ENCODE results near the gene CCDC24.
A peak's percentile ranks its signal among the peaks of the same experiment; 100 is the strongest.

The CCDC24 gene

GRCh38 chr1:43991476-43992231, at the start of gene CCDC24:
Gene CCDC24, plus strand, starts transcription at chr1:43991599. Its CDS starts 280 bp downstream, at chr1:43991879.
- Histone ChIP-seq H3K9ac (ENCODE audit: low read length) (peak within 1 kb of the TSS; percentile 57), H3K36me3 (ENCODE audit: control insufficient read depth, insufficient read depth, low read length) (no peaks in the 10 kb centered on the region), H3K4me3 (ENCODE audit: low read length) (peak within 1 kb of the TSS; percentile 56), H3K4me1 (ENCODE audit: control insufficient read depth, insufficient read depth, low read length) (peaks cover 4% of the 10 kb centered on the region), H3K27me3 (ENCODE audit: control insufficient read depth, insufficient read depth, low read length) (no peaks in the 10 kb centered on the region), H3K27ac (ENCODE audit: low read depth, low read length) (peak within 1 kb of the TSS; percentile 38)

- Histone ChIP-seq H3K27ac (ENCODE audit: low read depth, low read length) (no peak overlapping the region), H3K9ac (ENCODE audit: low read length) (no peak overlapping the region), H3K4me3 (ENCODE audit: low read length) (no peak overlapping the region), H3K36me3 (ENCODE audit: control insufficient read depth, insufficient read depth, low read length) (peaks cover 4% of the 10 kb centered on the region), H3K4me1 (ENCODE audit: control insufficient read depth, insufficient read depth, low read length) (peaks cover 11% of the 10 kb centered on the region), H3K27me3 (ENCODE audit: control insufficient read depth, insufficient read depth, low read length) (no peaks in the 10 kb centered on the region)
Observed at GRCh38 chr1:43942411-43942810, 49.0 kb upstream of the CCDC24 start.

- Histone ChIP-seq H3K9ac (ENCODE audit: low read length) (no peak overlapping the region), H3K27ac (ENCODE audit: low read depth, low read length) (no peak overlapping the region), H3K4me3 (ENCODE audit: low read length) (no peak overlapping the region), H3K4me1 (ENCODE audit: control insufficient read depth, insufficient read depth, low read length) (peaks cover 23% of the 10 kb centered on the region), H3K27me3 (ENCODE audit: control insufficient read depth, insufficient read depth, low read length) (no peaks in the 10 kb centered on the region), H3K36me3 (ENCODE audit: control insufficient read depth, insufficient read depth, low read length) (peaks cover 5% of the 10 kb centered on the region)
Observed at GRCh38 chr1:43944860-43945259, 46.5 kb upstream of the CCDC24 start.

GRCh38 chr1:43945674-43946235, 45.6 kb upstream of the CCDC24 start:
- H3K4me1 ChIP-seq (ENCODE audit: control insufficient read depth, insufficient read depth, low read length) = peaks cover 23% of the 10 kb centered on the region
- peak overlapping the region; percentile 80 for H3K9ac ChIP-seq (ENCODE audit: low read length)
- H3K27ac ChIP-seq (ENCODE audit: low read depth, low read length) = peak overlapping the region; percentile 99

GRCh38 chr1:43946236-43947060, 45.0 kb upstream of the CCDC24 start, which contains the start of gene IPO13:
Gene IPO13, plus strand, starts transcription at chr1:43946950. Its CDS starts 651 bp downstream, at chr1:43947601.
- Histone ChIP-seq H3K9ac (ENCODE audit: low read length) (peak within 1 kb of the TSS; percentile 94), H3K4me1 (ENCODE audit: control insufficient read depth, insufficient read depth, low read length) (peaks cover 23% of the 10 kb centered on the region), H3K27me3 (ENCODE audit: control insufficient read depth, insufficient read depth, low read length) (no peaks in the 10 kb centered on the region), H3K27ac (ENCODE audit: low read depth, low read length) (peak within 1 kb of the TSS; percentile 99), H3K36me3 (ENCODE audit: control insufficient read depth, insufficient read depth, low read length) (peaks cover 11% of the 10 kb centered on the region), H3K4me3 (ENCODE audit: low read length) (peak within 1 kb of the TSS; percentile 100)

More at GRCh38 chr1:43945674-43946235, 45.6 kb upstream of the CCDC24 start:
- Histone ChIP-seq H3K27me3 (ENCODE audit: control insufficient read depth, insufficient read depth, low read length) (no peaks in the 10 kb centered on the region), H3K36me3 (ENCODE audit: control insufficient read depth, insufficient read depth, low read length) (peaks cover 11% of the 10 kb centered on the region), H3K4me3 (ENCODE audit: low read length) (peak overlapping the region; percentile 100)

GRCh38 chr1:43947061-43947873, 44.1 kb upstream of the CCDC24 start:
- Histone ChIP-seq H3K9ac (ENCODE audit: low read length) (peak overlapping the region; percentile 94), H3K27ac (ENCODE audit: low read depth, low read length) (peak overlapping the region; percentile 99), H3K27me3 (ENCODE audit: control insufficient read depth, insufficient read depth, low read length) (no peaks in the 10 kb centered on the region), H3K4me1 (ENCODE audit: control insufficient read depth, insufficient read depth, low read length) (peaks cover 23% of the 10 kb centered on the region), H3K36me3 (ENCODE audit: control insufficient read depth, insufficient read depth, low read length) (peaks cover 11% of the 10 kb centered on the region), H3K4me3 (ENCODE audit: low read length) (peak overlapping the region; percentile 100)

GRCh38 chr1:43947874-43948437, 43.4 kb upstream of the CCDC24 start:
- Histone ChIP-seq H3K27me3 (ENCODE audit: control insufficient read depth, insufficient read depth, low read length) (no peaks in the 10 kb centered on the region), H3K36me3 (ENCODE audit: control insufficient read depth, insufficient read depth, low read length) (peaks cover 7% of the 10 kb centered on the region), H3K9ac (ENCODE audit: low read length) (peak overlapping the region; percentile 49), H3K27ac (ENCODE audit: low read depth, low read length) (peak overlapping the region; percentile 37), H3K4me3 (ENCODE audit: low read length) (peak overlapping the region; percentile 100), H3K4me1 (ENCODE audit: control insufficient read depth, insufficient read depth, low read length) (peaks cover 23% of the 10 kb centered on the region)

GRCh38 chr1:43949678-43950077, 41.7 kb upstream of the CCDC24 start:
- H3K27ac ChIP-seq (ENCODE audit: low read depth, low read length) = no peak overlapping the region
- H3K27me3 ChIP-seq (ENCODE audit: control insufficient read depth, insufficient read depth, low read length) = no peaks in the 10 kb centered on the region
- H3K36me3 ChIP-seq (ENCODE audit: control insufficient read depth, insufficient read depth, low read length) = peaks cover 7% of the 10 kb centered on the region
- H3K4me3 ChIP-seq (ENCODE audit: low read length) = no peak overlapping the region
- H3K4me1 ChIP-seq (ENCODE audit: control insufficient read depth, insufficient read depth, low read length) = peaks cover 23% of the 10 kb centered on the region
- no peak overlapping the region for H3K9ac ChIP-seq (ENCODE audit: low read length)

- Histone ChIP-seq H3K36me3 (ENCODE audit: control insufficient read depth, insufficient read depth, low read length) (peaks cover 7% of the 10 kb centered on the region), H3K27me3 (ENCODE audit: control insufficient read depth, insufficient read depth, low read length) (no peaks in the 10 kb centered on the region), H3K27ac (ENCODE audit: low read depth, low read length) (no peak overlapping the region), H3K4me1 (ENCODE audit: control insufficient read depth, insufficient read depth, low read length) (peaks cover 13% of the 10 kb centered on the region), H3K9ac (ENCODE audit: low read length) (no peak overlapping the region), H3K4me3 (ENCODE audit: low read length) (no peak overlapping the region)
Observed at GRCh38 chr1:43951021-43951985, 40.1 kb upstream of the CCDC24 start.

GRCh38 chr1:43952731-43953346, 38.6 kb upstream of the CCDC24 start:
- Histone ChIP-seq H3K4me3 (ENCODE audit: low read length) (no peak overlapping the region), H3K27me3 (ENCODE audit: control insufficient read depth, insufficient read depth, low read length) (no peaks in the 10 kb centered on the region), H3K27ac (ENCODE audit: low read depth, low read length) (no peak overlapping the region), H3K4me1 (ENCODE audit: control insufficient read depth, insufficient read depth, low read length) (peaks cover 8% of the 10 kb centered on the region), H3K36me3 (ENCODE audit: control insufficient read depth, insufficient read depth, low read length) (peaks cover 21% of the 10 kb centered on the region), H3K9ac (ENCODE audit: low read length) (no peak overlapping the region)

All from rectal smooth muscle tissue (tissue), 1 donor.